Activated T-helper 1 cell treated with anti-CD3 and anti-CD28 coated beads, Interleukin-2, amount 50 U/mL, for 16 hours (primary cell): Measurements from ENCODE around the gene CNOT3.
A peak's percentile ranks its signal among the peaks of the same experiment; 100 is the strongest.

Experiments
- DNase-seq, 2 donors: peaks; one replicate each; pipeline ENCODE4 v3.0.0-alpha.2; 2020; ENCODE audit warnings: low read depth in 1 of 2, low spot score in 1 of 2

Gene CNOT3

GRCh38 chr19:54149021-54149812, 11.7 kb downstream of the CNOT3 start:
- no peak for DNase-seq

GRCh38 chr19:54151362-54152035, 13.9 kb downstream of the CNOT3 start:
- no peak for DNase-seq

GRCh38 chr19:54152267-54152666, 14.7 kb downstream of the CNOT3 start:
- DNase-seq: no peak

- no peak for DNase-seq
Measured at GRCh38 chr19:54152878-54153524, 15.4 kb downstream of the CNOT3 start.

- DNase-seq: no peak
Measured at GRCh38 chr19:54153731-54154326, 16.3 kb downstream of the CNOT3 start.

- DNase-seq: no peak
Measured at GRCh38 chr19:54154603-54155345, 17.2 kb downstream of the CNOT3 start.

GRCh38 chr19:54155694-54156093, 18.1 kb downstream of the CNOT3 start:
- DNase-seq: no peak

- no peak for DNase-seq
Measured at GRCh38 chr19:54156490-54156889, 18.9 kb downstream of the CNOT3 start.

- DNase-seq: no peak
Measured at GRCh38 chr19:54156953-54157352, 19.4 kb downstream of the CNOT3 start.

- DNase-seq: no peak
Measured at GRCh38 chr19:54158812-54159351, 21.3 kb downstream of the CNOT3 start.

- peak; percentile 93 to 97 for DNase-seq
Measured at GRCh38 chr19:54159352-54160181, 22.0 kb downstream of the CNOT3 start, which contains the start of gene LENG1. LENG1 (minus strand) TSS chr19:54159721; CDS start chr19:54159695, 26 bp downstream.

GRCh38 chr19:54160182-54160811, 22.7 kb downstream of the CNOT3 start:
- no peak for DNase-seq

GRCh38 chr19:54160854-54161253, 23.3 kb downstream of the CNOT3 start:
- DNase-seq: no peak

GRCh38 chr19:54162241-54162805, 24.8 kb downstream of the CNOT3 start:
- peak; percentile 43 to 63 for DNase-seq

- DNase-seq: no peak
Measured at GRCh38 chr19:54162884-54163283, 25.3 kb downstream of the CNOT3 start.

- DNase-seq: peak in 1 of 2 donors; percentile 24
Measured at GRCh38 chr19:54164369-54165068, 27.0 kb downstream of the CNOT3 start.

- DNase-seq: no peak
Measured at GRCh38 chr19:54165222-54165621, 27.7 kb downstream of the CNOT3 start.
